C4-2B (cell line): ENCODE measurements around the gene PHF8.
A peak's percentile ranks its signal among the peaks of the same experiment; 100 is the strongest.

ENCODE experiments used
- H3K27ac ChIP-seq: fragments of 450-650 bp; 2 replicates; pipeline ENCODE4 v1.5.1; 2017
- CTCF ChIP-seq: fragments of 450-650 bp; conservative IDR thresholded peaks from 2 replicates; pipeline ENCODE4 v1.5.1; 2017; ENCODE audit warnings: mild to moderate bottlenecking
- ZFX ChIP-seq: fragments of 450-650 bp; IDR thresholded peaks from 2 replicates; pipeline ENCODE4 v1.6.1; 2017

The PHF8 gene

GRCh38 chrX:54076903-54077302, 32.6 kb upstream of the PHF8 start:
- no peak overlapping the region for H3K27ac ChIP-seq

GRCh38 chrX:54074826-54075225, 30.6 kb upstream of the PHF8 start:
- no peak for TF ChIP-seq CTCF
- TF ChIP-seq ZFX = no peak
- H3K27ac ChIP-seq = no peak overlapping the region

More at GRCh38 chrX:54076903-54077302, 32.6 kb upstream of the PHF8 start:
- TF ChIP-seq ZFX (no peak), CTCF (no peak)

GRCh38 chrX:54067766-54068165, 23.5 kb upstream of the PHF8 start:
- TF ChIP-seq ZFX (no peak), CTCF (no peak)
- H3K27ac ChIP-seq = no peak overlapping the region

GRCh38 chrX:54066841-54067240, 22.6 kb upstream of the PHF8 start:
- H3K27ac ChIP-seq = no peak overlapping the region
- TF ChIP-seq CTCF = no peak
- TF ChIP-seq ZFX = no peak

- TF ChIP-seq CTCF (no peak), ZFX (no peak)
- no peak overlapping the region for H3K27ac ChIP-seq
Measured at GRCh38 chrX:54064564-54064963, 20.3 kb upstream of the PHF8 start.

GRCh38 chrX:54063361-54063760, 19.1 kb upstream of the PHF8 start:
- TF ChIP-seq CTCF (no peak), ZFX (no peak)
- no peak overlapping the region for H3K27ac ChIP-seq

GRCh38 chrX:54049801-54050200, 5.5 kb upstream of the PHF8 start:
- H3K27ac ChIP-seq = peak overlapping the region; percentile 43
- no peak for TF ChIP-seq ZFX
- no peak for TF ChIP-seq CTCF
